ENCODE data around the gene VPS39.
"Not testable (repeated sequence)": the region's sequence is repeated elsewhere in the genome, so short reads cannot be mapped to it uniquely, and the experiment has no call there.

Gene VPS39

GRCh38 chr15:42239528-42240182 is 31.6 kb upstream of the VPS39 start:
- TF ChIP-seq CTCF (conservative IDR thresholded peaks at IDR 0.05; ENCODE audit: low read depth, low read length), result no peak
- no peaks in the 10 kb centered on the region for H3K4me1 ChIP-seq (ENCODE audit: low read depth, poor library complexity, severe bottlenecking)
- no peak overlapping the region for H3K9ac ChIP-seq
- H3K4me2 ChIP-seq, result no peak overlapping the region
- no peak overlapping the region for H3K4me3 ChIP-seq (IDR thresholded peaks at IDR 0.05; ENCODE audit: insufficient read depth, low read depth, low read length)
- no peaks in the 10 kb centered on the region for H4K20me1 ChIP-seq (ENCODE audit: insufficient read depth)
- no peak overlapping the region for H3K27ac ChIP-seq
- no peaks in the 10 kb centered on the region for H3K27me3 ChIP-seq (ENCODE audit: insufficient read depth, low read depth)
- H3K79me2 ChIP-seq (ENCODE audit: insufficient read depth, low read depth), result no peaks in the 10 kb centered on the region
- H3K36me3 ChIP-seq (ENCODE audit: insufficient read depth), result peaks cover under 1% of the 10 kb centered on the region; the same call in 1 of the 2 replicates
- H2AFZ ChIP-seq (ENCODE audit: low read depth), result no peak overlapping the region

GRCh38 chr15:42233107-42233506 is 25.0 kb upstream of the VPS39 start:
- Histone ChIP-seq H3K4me1 (ENCODE audit: low read depth, poor library complexity, severe bottlenecking) (no peaks in the 10 kb centered on the region), H3K4me3 (IDR thresholded peaks at IDR 0.05; ENCODE audit: insufficient read depth, low read depth, low read length) (no peak overlapping the region), H3K27ac (no peak overlapping the region), H3K9ac (no peak overlapping the region), H3K79me2 (ENCODE audit: insufficient read depth, low read depth) (no peaks in the 10 kb centered on the region), H3K27me3 (ENCODE audit: insufficient read depth, low read depth) (no peaks in the 10 kb centered on the region), H3K36me3 (ENCODE audit: insufficient read depth) (peaks cover 5% of the 10 kb centered on the region), H3K4me2 (no peak overlapping the region), H2AFZ (ENCODE audit: low read depth) (no peak overlapping the region), H4K20me1 (ENCODE audit: insufficient read depth) (no peaks in the 10 kb centered on the region)
- no peak for TF ChIP-seq CTCF (conservative IDR thresholded peaks at IDR 0.05; ENCODE audit: low read depth, low read length)

- Histone ChIP-seq H3K27ac (no peak overlapping the region), H2AFZ (ENCODE audit: low read depth) (no peak overlapping the region), H3K36me3 (ENCODE audit: insufficient read depth) (peaks cover 5% of the 10 kb centered on the region), H3K9ac (no peak overlapping the region), H4K20me1 (ENCODE audit: insufficient read depth) (no peaks in the 10 kb centered on the region), H3K4me1 (ENCODE audit: low read depth, poor library complexity, severe bottlenecking) (no peaks in the 10 kb centered on the region), H3K4me3 (IDR thresholded peaks at IDR 0.05; ENCODE audit: insufficient read depth, low read depth, low read length) (no peak overlapping the region), H3K79me2 (ENCODE audit: insufficient read depth, low read depth) (no peaks in the 10 kb centered on the region), H3K4me2 (no peak overlapping the region), H3K27me3 (ENCODE audit: insufficient read depth, low read depth) (no peaks in the 10 kb centered on the region)
- no peak for TF ChIP-seq CTCF (conservative IDR thresholded peaks at IDR 0.05; ENCODE audit: low read depth, low read length)
These were observed 24.5 kb upstream of the VPS39 start for GRCh38 chr15:42232606-42233005.

- Histone ChIP-seq H3K79me2 (ENCODE audit: insufficient read depth, low read depth) (no peaks in the 10 kb centered on the region), H3K4me2 (no peak overlapping the region), H3K27ac (no peak overlapping the region), H3K9ac (no peak overlapping the region), H2AFZ (ENCODE audit: low read depth) (no peak overlapping the region), H3K4me1 (ENCODE audit: low read depth, poor library complexity, severe bottlenecking) (no peaks in the 10 kb centered on the region), H4K20me1 (ENCODE audit: insufficient read depth) (no peaks in the 10 kb centered on the region), H3K36me3 (ENCODE audit: insufficient read depth) (peaks cover 5% of the 10 kb centered on the region), H3K27me3 (ENCODE audit: insufficient read depth, low read depth) (no peaks in the 10 kb centered on the region), H3K4me3 (IDR thresholded peaks at IDR 0.05; ENCODE audit: insufficient read depth, low read depth, low read length) (no peak overlapping the region)
- no peak for TF ChIP-seq CTCF (conservative IDR thresholded peaks at IDR 0.05; ENCODE audit: low read depth, low read length)
These were observed 23.0 kb upstream of the VPS39 start for GRCh38 chr15:42231088-42231487.

- H3K4me3 ChIP-seq (IDR thresholded peaks at IDR 0.05; ENCODE audit: insufficient read depth, low read depth, low read length); H4K20me1 ChIP-seq (ENCODE audit: insufficient read depth); H3K79me2 ChIP-seq (ENCODE audit: insufficient read depth, low read depth); H3K36me3 ChIP-seq (ENCODE audit: insufficient read depth); H3K27ac ChIP-seq; H3K4me1 ChIP-seq (ENCODE audit: low read depth, poor library complexity, severe bottlenecking); H2AFZ ChIP-seq (ENCODE audit: low read depth); H3K4me2 ChIP-seq; H3K9ac ChIP-seq; H3K27me3 ChIP-seq (ENCODE audit: insufficient read depth, low read depth): not testable (repeated sequence)
These were observed 20.9 kb upstream of the VPS39 start for GRCh38 chr15:42228981-42229380.

All from KMS-11 (cell line).